Adrenal gland (tissue), 5 donors: Measurements from ENCODE around the gene CDK2AP2.

Source experiments
- CTCF ChIP-seq, 6 experiments: fragments of 450-650 bp in 4 of 6; fragments of 200-600 bp in 2 of 6; sonication (generic) in 1 of 6; IDR thresholded peaks; 1 replicate in 5 of 6; 2 replicates in 1 of 6; pipeline versions ENCODE4 v1.5.1 to v1.8.0; 2016 to 2021; ENCODE audit warnings: antibody characterized with exemption in 6 of 6, mild to moderate bottlenecking in 2 of 6, moderate library complexity in 1 of 6
- POLR2A ChIP-seq, 2 donors: fragments of 450-650 bp; IDR thresholded peaks; one replicate each; pipeline ENCODE4 v1.6.1; 2017; ENCODE audit warnings: antibody characterized with exemption in 2 of 2, mild to moderate bottlenecking in 2 of 2, moderate library complexity in 1 of 2
- donor health status: DM: no; HTN: no; CAD: no.

- TF ChIP-seq POLR2A (IDR thresholded peaks at IDR 0.05) (no peak), CTCF (IDR thresholded peaks at IDR 0.05) (no peak)
These were observed 609 bp downstream of the CDK2AP2 start for GRCh38 chr11:67507242-67507863.
